Forelimb muscle (tissue), 1 donor: Measurements from ENCODE around the gene LTBP1. TPM values are rescaled to one million over a fixed set of nuclear protein-coding genes. Genes with fewer than 3 reads are reported as not detected.
"Not testable (repeated sequence)": the region's sequence is repeated elsewhere in the genome, so short reads cannot be mapped to it uniquely, and the experiment has no call there.

Experiments used
- DNase-seq: peaks from one replicate; pipeline ENCODE4 v3.0.0-alpha.2; 2013; ENCODE audit warnings: low read depth
- polyA plus RNA-seq: library from polyadenylated mRNA; unstranded; fragments of 120-200 nt; gene quantifications from one replicate; pipeline ENCODE4 v1.2.1, GENCODE V29; 2013; ENCODE audit not compliant: insufficient read length

The LTBP1 gene
- polyA plus RNA-seq, 1 donor = 51.1 TPM

DNA sequence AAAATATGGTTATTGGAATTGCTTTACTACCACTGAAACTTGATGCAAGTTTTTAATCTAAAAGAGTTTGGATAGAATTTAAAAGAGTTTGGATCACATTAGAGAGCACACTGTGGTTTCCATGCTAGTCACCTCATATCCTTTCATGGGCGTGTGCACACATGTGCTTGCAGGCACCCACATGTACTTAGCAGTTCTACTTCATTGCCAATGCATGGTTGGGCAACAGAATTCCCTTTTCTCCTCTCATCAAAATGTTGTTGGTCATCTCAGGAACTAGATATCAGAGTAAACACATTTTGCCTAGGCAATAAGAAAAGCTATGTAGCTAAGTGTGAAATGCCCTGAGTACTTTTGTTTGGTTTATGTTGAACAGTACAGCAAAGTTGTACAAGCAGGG, 275.6 kb downstream of the LTBP1 start:
- DNase-seq = no peak

DNA sequence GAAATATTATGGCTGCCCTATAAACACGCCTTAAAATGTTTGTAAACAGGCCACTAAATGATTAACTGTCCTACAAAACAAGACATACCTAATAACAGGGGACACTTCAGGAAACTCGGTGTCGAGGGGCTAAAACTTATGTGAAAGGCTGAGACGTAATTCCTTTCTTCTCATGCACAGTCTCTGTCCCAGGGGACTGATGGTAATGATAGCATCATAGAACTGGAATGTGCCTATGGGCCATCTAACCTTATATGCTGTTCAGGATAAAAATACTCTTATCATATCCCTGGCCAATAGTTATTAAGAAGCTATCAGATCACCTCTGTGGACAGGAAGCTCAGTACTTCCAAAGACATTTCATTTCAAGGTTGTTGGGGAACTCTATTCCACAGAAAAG, 277.1 kb downstream of the LTBP1 start:
- no peak for DNase-seq

DNA sequence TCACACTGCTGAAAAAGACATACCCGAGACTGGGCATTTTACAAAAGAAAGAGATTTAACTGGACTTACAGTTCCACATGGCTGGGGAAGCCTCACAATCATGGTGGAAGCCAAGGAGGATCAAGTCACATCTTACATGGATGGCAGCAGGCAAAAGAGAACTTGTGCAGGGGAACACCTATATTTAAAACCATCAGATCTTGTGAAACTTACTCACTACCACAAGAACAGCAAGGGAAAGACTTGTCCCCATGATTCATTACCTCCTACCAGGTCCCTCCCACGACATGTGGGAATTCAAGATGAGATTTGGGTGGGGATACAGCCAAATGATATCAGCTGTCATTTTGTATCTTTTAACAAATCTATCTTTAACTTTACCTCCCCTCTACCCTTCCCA, 278.6 kb downstream of the LTBP1 start:
- no peak for DNase-seq

DNA sequence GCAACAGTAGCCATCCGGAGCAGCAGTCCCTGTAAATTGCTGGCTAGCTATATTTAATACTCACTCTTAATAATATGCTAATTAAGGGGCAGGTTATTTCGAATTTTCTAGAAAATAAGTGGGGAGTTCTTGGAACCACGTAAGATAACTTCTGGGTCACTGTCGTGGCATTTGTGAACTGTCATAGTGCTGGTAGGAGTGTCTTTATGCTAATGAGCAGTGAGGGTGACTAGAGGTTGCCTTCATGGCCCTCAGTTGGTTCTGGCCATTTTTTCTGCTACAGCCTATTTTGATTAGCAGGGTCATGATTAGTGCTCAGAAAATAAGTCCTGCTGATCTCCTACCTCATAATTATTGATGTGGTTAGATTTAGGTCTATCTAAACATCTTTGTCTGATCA, 279.8 kb downstream of the LTBP1 start:
- no peak for DNase-seq

DNA sequence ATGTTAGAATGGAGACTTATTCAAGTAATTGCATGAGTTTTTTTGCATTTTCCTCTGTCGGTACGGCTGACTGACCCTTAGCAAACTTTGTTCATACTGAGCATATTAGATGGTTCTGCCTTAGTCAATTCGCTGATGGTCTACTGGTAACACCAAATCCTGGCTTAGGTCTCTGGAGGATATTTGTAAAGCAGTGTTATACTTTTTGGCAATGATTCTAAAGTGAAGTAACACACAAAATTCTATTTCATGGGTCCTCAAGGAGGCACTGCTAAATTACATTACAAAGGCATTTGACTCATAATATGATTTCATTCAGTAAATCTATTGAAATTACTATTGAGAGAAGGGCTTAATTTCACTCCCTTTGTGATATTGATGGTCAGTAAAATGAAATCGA, 282.9 kb downstream of the LTBP1 start:
- no peak for DNase-seq

DNA sequence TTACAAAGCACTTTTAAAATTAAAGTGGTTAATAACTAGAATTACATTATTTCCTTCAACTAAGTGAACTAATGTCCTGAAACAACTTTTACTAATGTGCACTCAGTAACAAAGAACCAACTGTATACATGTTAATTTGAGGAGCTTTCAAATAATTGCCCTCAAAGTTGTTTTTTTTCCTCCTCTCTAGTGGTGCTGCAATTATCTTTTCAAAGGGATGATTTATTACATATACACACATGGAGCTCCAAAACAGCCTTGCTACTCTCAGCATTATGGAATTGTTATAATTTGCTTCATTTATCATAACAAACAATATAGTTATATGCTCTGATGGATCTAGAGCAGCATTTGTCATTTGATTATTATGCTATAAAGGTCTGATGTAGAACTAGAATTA, 283.4 kb downstream of the LTBP1 start:
- no peak for DNase-seq

DNA sequence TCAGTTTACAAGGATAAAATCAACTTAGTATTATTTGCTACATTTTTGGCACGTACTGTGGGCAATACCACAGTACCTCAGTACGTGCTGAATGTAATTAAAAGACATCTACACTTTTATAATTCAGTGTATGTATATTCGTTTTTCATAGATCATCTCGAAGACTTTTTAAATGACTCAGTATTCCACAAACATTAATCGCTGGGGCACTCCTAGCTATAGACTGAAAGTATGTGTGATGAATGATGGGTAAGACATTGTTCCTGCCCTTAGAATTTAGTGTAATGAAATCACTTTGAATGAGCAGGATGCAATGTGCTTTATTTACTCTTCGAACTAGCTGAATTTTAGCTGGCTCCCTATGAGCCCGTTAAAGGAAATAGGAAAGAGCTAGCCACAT, 284.1 kb downstream of the LTBP1 start:
- DNase-seq = no peak

DNA sequence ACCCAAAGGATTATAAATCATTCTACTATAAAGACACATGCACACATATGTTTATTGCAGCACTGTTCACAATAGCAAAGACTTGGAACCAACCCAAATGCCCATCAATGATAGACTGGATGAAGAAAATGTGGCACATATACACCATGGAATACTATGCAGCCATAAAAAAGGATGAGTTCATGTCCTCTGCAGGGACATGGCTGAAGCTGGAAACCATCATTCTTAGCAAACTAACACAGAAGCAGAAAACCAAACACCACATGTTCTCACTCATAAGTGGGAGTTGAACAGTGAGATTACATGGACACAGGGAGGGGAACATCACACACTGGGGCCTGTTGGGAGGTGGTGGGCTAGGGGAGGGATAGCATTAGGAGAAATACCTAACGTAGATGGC, 288.8 kb downstream of the LTBP1 start:
- not testable (repeated sequence) for DNase-seq

DNA sequence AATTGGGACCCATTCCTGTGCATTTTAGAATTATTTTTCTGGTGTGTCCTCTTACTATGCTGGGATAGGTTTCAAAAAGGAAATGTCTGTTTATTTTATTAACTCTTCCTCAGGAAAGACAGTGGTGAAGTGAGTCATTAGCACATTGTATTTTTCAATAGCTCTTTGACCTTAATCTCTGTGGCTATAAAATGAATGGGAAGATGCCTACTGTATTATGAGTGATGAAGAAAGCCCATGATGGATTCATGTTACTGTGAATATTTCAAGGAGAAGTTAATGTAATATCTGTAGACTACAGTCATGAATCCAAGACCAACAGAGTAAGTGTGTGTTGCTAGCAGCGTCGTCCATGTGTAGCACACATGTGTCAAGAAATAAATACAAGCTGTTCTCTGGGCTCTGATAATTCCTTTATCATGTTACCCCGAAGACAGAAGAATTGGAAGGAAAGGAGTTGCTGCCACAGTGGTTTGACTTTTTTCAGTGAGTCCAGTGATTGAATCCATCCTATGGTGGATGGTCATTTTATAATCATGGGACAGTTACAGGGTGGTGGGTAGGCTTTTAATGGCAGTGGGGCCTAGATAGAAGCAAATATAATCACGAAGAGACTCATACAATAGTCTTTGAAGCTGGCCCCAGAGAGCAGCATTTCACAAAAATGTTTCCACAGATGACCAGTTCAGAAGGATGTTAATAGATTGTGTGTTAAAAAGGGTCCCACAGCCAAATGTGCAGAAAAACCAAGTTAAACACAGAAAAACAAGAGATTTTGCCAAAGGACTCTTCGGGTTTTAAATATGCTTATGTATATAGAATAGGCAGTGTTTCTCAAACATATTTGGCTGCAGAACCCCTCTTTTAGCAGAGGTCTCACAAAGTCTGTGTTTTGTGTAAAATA, 290.0 kb downstream of the LTBP1 start:
- no peak for DNase-seq

DNA sequence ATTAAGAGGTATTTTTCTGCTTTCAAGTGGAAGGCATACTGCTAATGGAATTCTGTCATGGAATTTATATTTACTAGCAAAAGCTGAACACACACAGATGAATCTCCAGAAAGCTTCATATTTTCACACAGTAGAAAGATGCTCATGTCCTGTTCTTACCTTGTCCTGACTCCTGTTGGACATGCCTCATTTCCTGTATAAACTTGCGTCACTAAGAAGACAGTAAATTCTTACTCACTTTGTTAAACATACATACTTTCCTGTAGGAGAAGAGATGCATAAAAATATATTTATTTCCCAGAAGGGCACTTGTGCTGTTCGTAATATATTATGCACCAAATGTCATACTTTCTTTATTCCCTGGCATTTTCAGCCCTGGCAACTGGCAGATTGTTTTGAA, 291.4 kb downstream of the LTBP1 start:
- no peak for DNase-seq

DNA sequence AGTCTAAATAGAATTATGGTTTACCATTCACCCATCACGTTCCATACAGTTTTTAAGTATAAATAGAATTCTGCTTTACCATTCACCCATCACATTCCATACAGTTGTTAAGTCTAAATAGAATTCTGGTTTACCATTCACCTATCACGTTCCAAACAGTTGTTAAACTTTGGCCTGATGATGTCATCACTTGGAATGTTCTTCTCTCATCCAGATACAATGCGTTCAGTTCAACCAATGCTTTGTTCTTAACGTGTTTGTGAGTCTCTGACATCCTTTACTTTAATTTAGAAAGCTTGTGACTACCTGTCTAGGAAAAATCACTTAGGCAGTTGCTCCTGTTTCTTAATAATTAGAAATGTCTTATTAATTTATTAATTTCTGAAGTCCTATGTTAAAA, 293.4 kb downstream of the LTBP1 start:
- no peak for DNase-seq

DNA sequence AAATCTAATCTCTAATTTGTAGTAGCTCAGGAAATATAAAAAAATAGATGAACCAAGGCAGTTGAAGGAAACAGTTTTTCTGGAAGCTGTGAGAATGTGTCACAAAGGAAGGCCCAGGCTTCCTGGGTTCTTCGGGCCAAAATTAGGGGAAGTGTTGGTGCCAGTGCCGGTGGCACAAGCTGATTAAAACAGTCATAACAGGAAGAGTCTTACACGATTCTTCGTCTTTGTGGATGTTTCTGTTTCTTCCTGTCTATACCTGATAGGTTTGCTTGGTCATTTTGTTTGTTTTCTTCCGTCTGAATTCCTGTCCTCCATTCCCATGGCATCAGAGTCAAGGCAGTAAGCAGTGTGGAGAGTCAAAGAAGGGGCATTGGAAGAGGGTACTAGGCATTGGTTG, 294.3 kb downstream of the LTBP1 start:
- DNase-seq = no peak

DNA sequence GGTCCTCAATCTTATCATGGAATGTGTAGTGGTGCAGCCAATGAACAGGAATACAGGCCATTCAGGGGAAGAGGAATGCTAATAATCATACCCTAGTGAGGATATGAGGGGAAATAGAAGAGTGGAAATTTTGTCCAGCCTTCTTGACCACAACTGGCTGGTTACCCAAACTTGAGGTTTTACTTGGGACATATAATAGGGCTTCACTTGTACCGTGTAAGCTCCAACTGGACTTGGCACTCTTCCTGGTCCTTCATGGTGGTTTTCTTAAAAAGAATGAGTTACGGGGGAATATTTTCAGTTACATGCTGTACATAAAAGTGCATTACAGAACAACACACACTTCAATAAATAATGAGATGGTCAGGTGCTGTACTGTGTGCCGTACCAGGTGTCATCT, 294.8 kb downstream of the LTBP1 start:
- DNase-seq = no peak

DNA sequence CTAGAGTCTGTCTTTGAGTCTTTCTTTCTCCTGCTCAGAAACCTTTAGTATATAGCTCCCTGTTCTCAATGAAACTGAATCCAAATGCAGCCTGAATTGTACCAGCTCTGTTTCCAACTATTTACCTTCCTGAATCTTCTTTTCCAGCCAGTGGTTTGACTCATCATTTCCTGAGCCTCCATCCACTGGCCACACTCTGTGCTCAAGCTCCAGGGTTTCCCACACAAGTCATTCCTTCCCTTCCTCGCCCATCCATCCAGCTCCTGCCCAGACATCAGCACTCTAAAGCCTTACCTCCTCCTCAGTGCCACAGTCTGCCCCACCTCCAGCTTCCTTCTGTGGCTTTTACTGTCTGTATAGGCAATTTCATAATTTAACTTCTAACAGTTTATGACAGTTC, 296.1 kb downstream of the LTBP1 start:
- DNase-seq = no peak

DNA sequence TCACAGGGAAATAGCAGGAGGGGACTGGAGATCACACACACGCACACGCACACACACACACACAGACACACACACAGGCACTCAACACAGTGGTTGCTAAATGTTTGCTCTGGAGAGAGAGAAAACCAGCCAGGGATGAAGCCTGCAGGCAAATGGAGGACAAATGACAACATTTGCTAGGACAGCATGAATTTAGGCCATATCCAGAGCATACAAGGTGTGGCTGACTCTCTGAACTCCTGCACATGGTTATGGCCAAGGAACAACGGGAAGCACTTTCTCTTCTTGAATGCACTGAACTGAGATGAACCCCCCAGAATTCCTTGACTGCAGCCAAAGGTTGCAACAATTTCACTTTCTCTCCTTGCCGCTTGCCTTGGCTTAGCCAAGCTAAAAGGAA, 299.7 kb downstream of the LTBP1 start:
- no peak for DNase-seq

DNA sequence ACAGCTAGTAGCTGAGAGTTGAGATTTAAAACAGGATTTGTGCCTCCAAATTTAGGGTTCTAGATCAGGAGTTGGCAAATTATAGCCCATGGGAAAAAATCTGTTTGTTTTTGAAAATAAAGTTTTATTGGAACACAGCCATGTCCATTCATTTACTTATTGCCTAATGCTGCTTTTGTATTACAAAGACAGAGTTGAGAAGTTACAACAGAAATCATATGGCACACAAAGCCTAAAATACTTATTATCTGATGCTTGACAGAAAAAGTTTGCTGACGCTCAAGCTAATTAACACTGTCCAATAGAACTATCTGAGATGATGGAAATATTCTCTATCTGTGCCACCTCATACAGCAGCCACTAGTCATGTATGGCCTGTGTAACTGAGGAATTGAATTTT, 300.6 kb downstream of the LTBP1 start:
- no peak for DNase-seq

DNA sequence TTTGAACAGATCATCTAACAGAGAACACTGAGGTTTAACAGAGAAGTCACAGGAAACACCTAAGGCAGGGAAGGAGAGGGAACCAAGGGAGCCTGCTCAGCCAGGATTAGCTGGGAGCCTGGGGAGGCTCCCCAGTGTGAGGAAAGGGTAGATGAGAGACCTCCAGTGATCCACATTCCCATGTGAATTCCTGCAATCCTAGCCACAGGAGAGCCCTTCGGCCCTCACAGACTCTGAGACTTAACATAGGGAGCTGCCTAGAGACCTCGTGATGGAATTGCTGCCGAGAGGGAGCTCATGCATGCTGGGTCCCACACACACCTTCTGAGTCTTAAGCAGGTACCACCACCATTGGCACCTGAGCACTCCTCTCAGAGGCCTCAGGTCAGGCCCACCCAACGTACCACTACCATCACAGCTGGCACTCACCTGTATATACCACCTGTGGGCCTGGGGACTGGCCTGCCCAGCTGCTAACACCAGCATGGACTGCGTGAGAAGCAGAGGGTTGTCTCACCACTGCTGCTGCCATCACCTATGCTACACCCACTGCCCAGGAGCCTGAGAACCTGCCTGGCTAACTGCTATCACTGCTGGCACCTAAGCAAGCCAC, 303.8 kb downstream of the LTBP1 start:
- no peak for DNase-seq

DNA sequence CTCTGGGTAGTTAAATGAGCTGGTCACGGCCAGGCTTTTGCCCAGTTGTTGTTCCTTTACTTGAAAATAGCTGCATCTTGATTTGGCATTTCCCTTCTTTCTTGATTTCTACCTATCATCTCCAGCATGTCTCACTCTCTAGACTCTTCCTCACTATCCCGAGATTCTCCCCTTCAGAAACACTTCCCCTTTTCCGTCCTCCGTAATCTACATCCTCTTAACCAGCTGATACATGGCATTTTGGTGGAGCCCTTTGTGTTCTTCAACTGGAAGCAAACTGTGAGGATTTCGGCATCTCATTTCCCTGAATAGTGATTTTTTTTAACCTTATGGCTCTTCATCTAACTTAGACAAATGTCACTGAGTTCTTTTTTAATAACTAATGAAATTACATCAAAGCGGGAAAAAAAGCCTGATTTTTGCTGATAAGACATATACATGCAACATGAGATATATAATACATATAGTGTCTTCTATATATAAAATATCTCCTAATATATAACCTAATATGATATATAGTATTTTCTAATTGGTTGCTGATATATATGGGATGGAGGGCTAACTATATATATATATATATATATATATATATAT, 309.5 kb downstream of the LTBP1 start:
- no peak for DNase-seq

DNA sequence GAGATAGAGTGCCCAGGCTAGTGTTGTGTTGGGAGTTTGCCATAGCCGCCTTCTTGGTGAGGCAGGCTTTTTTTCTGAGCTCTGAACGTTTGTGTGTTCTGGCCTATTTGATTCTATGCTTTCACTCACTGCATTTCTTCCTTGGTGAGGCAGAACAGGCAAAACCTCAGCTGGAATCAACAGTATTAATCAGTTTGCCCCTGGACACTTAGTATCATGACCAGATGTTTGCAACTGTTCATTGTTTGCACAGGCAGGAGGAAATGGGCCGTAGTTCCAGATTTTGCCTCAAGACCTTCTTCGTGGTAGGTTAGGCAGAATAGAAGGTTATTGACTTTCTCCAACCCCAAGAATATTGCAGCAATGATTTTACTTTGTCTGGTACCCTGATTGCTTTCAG, 311.6 kb downstream of the LTBP1 start:
- no peak for DNase-seq

DNA sequence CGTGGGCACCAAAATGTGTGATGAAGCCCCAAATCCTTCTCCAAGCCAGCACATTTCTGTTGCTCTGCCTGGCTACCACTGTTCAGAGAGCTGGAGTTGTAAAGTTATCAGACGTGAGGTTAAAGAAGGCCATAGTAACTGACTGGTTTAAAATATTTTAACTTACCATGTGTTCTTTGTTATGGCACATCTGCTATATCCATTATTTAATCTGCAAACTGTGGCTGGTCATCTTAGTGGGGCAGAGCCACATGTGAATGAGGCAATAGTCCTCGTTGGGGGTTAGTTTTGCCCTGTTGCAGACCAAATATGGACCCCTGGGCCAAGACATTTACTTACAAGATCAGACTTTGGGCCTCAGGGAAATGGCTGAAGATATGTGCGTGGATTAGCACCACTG, 315.3 kb downstream of the LTBP1 start:
- DNase-seq = no peak

DNA sequence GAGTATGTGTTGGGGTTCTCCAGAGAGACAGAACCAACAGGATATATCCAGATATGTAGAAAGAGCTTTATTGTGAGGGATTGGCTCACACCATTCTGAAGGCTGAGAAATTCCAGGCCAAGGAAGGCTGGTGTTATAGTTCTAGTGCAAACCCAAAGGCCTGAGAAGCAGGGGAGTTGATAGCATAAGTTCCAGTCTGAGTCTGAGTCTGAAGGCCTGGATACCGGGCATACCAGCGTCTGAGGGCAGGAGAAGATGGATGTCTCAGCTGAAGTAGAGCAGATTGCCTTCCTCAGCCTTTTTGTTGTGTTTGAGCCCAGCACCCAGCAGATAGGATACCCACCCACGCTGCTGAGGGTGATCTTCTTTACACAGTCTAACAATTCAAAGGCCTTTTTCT, 318.0 kb downstream of the LTBP1 start:
- no peak for DNase-seq

DNA sequence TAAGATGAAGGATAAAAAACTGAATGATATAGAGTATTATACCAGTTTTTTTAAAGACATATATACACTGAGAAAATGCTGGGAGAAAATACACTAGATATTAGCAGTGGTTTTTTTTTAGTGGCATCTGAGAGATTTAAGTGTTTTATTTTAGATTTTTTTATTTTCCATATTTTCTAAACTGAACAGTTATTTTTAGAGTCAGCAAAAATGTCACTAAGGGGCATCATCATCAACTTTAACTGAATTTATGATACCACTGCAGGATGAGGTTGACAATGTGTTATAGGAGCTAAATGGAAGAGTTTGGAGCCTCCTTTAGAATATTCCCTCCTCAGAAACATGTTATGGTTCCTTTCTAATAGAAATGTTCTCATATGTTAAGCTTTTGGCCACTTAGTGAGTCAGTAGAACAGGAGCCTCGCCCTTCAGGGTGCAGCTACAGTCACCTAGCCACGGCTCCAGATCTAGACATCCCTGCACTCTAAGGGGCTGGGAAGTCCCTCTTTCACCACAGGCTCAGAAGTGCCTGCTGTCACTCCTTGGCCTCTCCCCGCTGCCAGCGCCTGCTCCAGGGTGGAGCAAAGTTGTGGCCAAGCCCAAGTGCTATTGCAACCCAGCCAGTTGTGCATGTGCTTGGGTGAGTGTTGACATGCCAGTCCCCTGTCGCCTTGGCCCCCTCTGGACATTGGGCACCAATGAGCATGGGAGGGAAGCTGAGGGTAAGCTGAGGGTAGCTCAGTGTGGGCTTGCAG, 319.0 kb downstream of the LTBP1 start:
- no peak for DNase-seq
